Activated CD4-positive, alpha-beta T cell treated with anti-CD3 and anti-CD28 coated beads for 36 hours (primary cell): Measurements from ENCODE around the gene HAUS3. TPM values are rescaled to one million over a fixed set of nuclear protein-coding genes. Genes with fewer than 3 reads are reported as not detected.
A peak's percentile ranks its signal among the peaks of the same experiment; 100 is the strongest.

ENCODE experiments used
- ATAC-seq: fragments of 200-7000 bp; cut with Tn5 transposase; one replicate; pipeline ENCODE4 v1.10.0; 2021; ENCODE audit warnings: mild to moderate bottlenecking, moderate library complexity
- CTCF ChIA-PET: fragments of 350-600 bp; sonication (Branson Sonifier 250); formaldehyde crosslinking; loops from one replicate; lab custom pipeline; 2021; ENCODE audit warnings: antibody characterized with exemption; lab: Charles Lee
- POLR2A ChIA-PET: fragments of 350-600 bp; sonication (Branson Sonifier 250); formaldehyde crosslinking; loops from one replicate; lab custom pipeline; 2021; ENCODE audit warnings: antibody characterized with exemption, inconsistent platforms; lab: Charles Lee
- DNase-seq: peaks from one replicate; pipeline ENCODE4 v3.0.0-alpha.2; 2020
- H3K27ac Mint-ChIP-seq: one replicate; pipeline ENCODE4 v1.8.0; 2021; ENCODE audit warnings: mixed read lengths
- H3K27me3 Mint-ChIP-seq: one replicate; pipeline ENCODE4 v1.8.0; 2021; ENCODE audit warnings: mixed read lengths
- H3K36me3 Mint-ChIP-seq: one replicate; pipeline ENCODE4 v1.8.0; 2021; ENCODE audit warnings: low read depth, mixed read lengths
- H3K4me1 Mint-ChIP-seq: one replicate; pipeline ENCODE4 v1.8.0; 2021; ENCODE audit warnings: mixed read lengths
- H3K4me3 Mint-ChIP-seq: one replicate; pipeline ENCODE4 v1.8.0; 2021; ENCODE audit warnings: mild to moderate bottlenecking, moderate library complexity, mixed read lengths
- H3K9me3 Mint-ChIP-seq: one replicate; pipeline ENCODE4 v1.8.0; 2021; ENCODE audit warnings: low read depth, mixed read lengths
- intact Hi-C, 2 experiments: fragments of 100-400 bp; cut with DNase I in 1 of 2; cut with micrococcal nuclease in 1 of 2; formaldehyde crosslinking; loops; one replicate each; pipeline versions ENCODE4 v1.14.2 to v1.15.1; 2022 to 2024; cut with DNase I, micrococcal nuclease
- total RNA-seq, 2 experiments: library from RNA; stranded (reverse); gene quantifications; one replicate each; pipeline ENCODE4 v1.2.3, GENCODE V29; 2021

HAUS3 gene, protein sequence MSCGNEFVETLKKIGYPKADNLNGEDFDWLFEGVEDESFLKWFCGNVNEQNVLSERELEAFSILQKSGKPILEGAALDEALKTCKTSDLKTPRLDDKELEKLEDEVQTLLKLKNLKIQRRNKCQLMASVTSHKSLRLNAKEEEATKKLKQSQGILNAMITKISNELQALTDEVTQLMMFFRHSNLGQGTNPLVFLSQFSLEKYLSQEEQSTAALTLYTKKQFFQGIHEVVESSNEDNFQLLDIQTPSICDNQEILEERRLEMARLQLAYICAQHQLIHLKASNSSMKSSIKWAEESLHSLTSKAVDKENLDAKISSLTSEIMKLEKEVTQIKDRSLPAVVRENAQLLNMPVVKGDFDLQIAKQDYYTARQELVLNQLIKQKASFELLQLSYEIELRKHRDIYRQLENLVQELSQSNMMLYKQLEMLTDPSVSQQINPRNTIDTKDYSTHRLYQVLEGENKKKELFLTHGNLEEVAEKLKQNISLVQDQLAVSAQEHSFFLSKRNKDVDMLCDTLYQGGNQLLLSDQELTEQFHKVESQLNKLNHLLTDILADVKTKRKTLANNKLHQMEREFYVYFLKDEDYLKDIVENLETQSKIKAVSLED
- 10 to 100 TPM; 14.6 to 18.6 TPM for total RNA-seq

GRCh38 chr4:2241410-2242353, at the start of gene HAUS3, which contains the start of gene POLN:
TSS of gene HAUS3 (minus strand) at chr4:2242121. CDS start at chr4:2240946, 1,175 bp downstream.
TSS of gene POLN (minus strand) at chr4:2242121. CDS start at chr4:2229231, 12,890 bp downstream.
- intact Hi-C loops = loop anchor here (1.0 to 5.0 kb wide), 19 partner anchors 21 to 1716 kb away; partner anchors contain the start of genes CFAP99 (in 2 of the 2), FAM193A (in 2 of the 2), MXD4 (in 2 of the 2) and RNF4 (in 2 of the 2)
- CTCF ChIA-PET = interaction anchor here (0.6 to 4.4 kb wide), 7 partner anchors 14 to 719 kb away, joined by 3 to 25 read pairs (median 3); partner anchors contain the start of genes CFAP99 and ZFYVE28

GRCh38 chr4:2290974-2291704, 49.2 kb upstream of the HAUS3 start:
- peak overlapping the region; percentile 80 for H3K27ac Mint-ChIP-seq
- ATAC-seq (peak; percentile 85), DNase-seq (peak; percentile 73)
- H3K4me3 Mint-ChIP-seq = peak overlapping the region; percentile 31
- peaks cover 3% of the 10 kb centered on the region for H3K9me3 Mint-ChIP-seq
- H3K27me3 Mint-ChIP-seq = no peaks in the 10 kb centered on the region
- intact Hi-C loops = no loop called here
- H3K4me1 Mint-ChIP-seq = peaks cover 33% of the 10 kb centered on the region
- POLR2A ChIA-PET = interaction anchor here (1.1 to 1.2 kb wide), 2 partner anchors 10 to 455 kb away, joined by 3 to 4 read pairs; no protein-coding TSS in a partner anchor
- H3K36me3 Mint-ChIP-seq = no peaks in the 10 kb centered on the region
- CTCF ChIA-PET = interaction anchor here (0.7 to 2.4 kb wide), 4 partner anchors 9 to 291 kb away, joined by 3 to 5 read pairs (median 4); no protein-coding TSS in a partner anchor

More at GRCh38 chr4:2241410-2242353, at the start of gene HAUS3, which contains the start of gene POLN:
- DNase-seq (peak; percentile 99), ATAC-seq (peak; percentile 97)
- Mint-ChIP-seq H3K27ac (peak within 1 kb of the TSS; percentile 88), H3K4me3 (peak within 1 kb of the TSS; percentile 91), H3K27me3 (no peaks in the 10 kb centered on the region), H3K4me1 (peaks cover 54% of the 10 kb centered on the region), H3K36me3 (peaks cover 32% of the 10 kb centered on the region), H3K9me3 (no peaks in the 10 kb centered on the region)
- POLR2A ChIA-PET = interaction anchor here (0.8 to 2.9 kb wide), 5 partner anchors 18 to 227 kb away, joined by 3 to 15 read pairs (median 3); partner anchors contain the start of genes MXD4 and RNF4

DNA sequence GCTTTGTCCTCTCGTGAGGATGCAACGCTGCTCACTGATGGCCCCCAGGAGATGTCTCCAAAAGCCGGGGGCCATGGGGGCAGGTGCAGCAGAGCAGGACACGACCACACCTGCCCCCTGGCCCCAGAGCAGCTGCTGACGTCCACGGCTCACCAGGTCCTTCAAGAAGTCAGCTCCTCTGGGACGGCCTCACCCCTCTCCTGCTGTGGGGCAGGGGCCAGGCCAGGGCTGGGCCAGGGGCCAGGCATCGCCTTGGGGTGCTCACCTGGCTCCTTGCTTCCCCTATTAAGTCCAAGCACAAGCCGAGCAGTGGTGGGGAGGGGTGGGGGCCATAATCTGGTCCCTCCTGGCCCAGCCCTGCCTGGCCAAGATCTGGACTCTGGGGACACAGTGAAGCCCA, 48.6 kb upstream of the HAUS3 start:
- DNase-seq (no peak), ATAC-seq (no peak)
- Mint-ChIP-seq H3K36me3 (no peaks in the 10 kb centered on the region), H3K27me3 (no peaks in the 10 kb centered on the region), H3K27ac (peak overlapping the region; percentile 80), H3K4me3 (no peak overlapping the region), H3K4me1 (peaks cover 28% of the 10 kb centered on the region), H3K9me3 (peaks cover 3% of the 10 kb centered on the region)
- ChIA-PET POLR2A (interaction anchor here (0.5 to 1.2 kb wide), 3 partner anchors 9 to 455 kb away, joined by 3 to 4 read pairs (median 4); no protein-coding TSS in a partner anchor), CTCF (interaction anchor here (0.9 to 2.4 kb wide), 3 partner anchors 9 to 291 kb away, joined by 3 to 5 read pairs (median 4); no protein-coding TSS in a partner anchor)
- intact Hi-C loops = no loop called here

GRCh38 chr4:2289955-2290333, 48.0 kb upstream of the HAUS3 start:
- Mint-ChIP-seq H3K27me3 (no peaks in the 10 kb centered on the region), H3K27ac (no peak overlapping the region), H3K36me3 (no peaks in the 10 kb centered on the region), H3K4me1 (peaks cover 28% of the 10 kb centered on the region), H3K9me3 (peaks cover 3% of the 10 kb centered on the region), H3K4me3 (no peak overlapping the region)
- ChIA-PET CTCF (interaction anchor here (0.5 to 2.4 kb wide), 4 partner anchors 8 to 292 kb away, joined by 3 to 5 read pairs (median 4); no protein-coding TSS in a partner anchor), POLR2A (interaction anchor here (0.5 to 1.2 kb wide), 2 partner anchors 8 to 282 kb away, joined by 3 to 4 read pairs; no protein-coding TSS in a partner anchor)
- ATAC-seq = no peak
- intact Hi-C loops = no loop called here
- no peak for DNase-seq

DNA sequence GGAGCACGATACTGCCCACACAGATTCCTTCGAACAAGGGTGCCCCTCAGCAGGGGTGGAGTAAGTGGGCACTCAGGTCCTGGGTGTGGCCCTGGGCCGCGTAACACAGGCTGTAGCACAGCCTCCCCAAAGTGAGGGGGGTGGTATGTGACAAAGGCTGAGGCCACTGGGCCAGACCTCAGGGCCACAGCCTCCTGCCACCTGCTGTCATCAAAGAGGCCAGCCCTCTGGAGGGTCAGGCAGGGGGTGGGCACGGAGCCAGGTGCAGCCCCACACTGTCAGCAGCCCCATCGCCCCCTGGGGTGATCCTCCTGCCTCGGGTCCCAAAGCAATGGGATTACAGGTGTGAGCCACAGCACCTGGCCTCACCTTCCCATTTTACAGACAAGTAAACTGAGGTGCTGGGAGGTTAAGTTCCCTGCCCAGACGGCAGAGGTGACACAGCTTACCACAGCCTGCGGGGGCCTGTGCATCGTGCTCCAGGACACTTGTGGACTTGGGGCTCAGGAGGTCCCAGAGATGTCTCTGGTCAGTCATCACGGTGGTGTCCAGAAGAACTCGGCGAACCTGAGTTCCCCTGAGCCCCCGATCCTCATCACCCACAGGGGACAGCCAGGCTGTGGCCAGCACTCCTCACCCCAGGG, 47.5 kb upstream of the HAUS3 start:
- Mint-ChIP-seq H3K4me3 (no peak overlapping the region), H3K4me1 (peaks cover 26% of the 10 kb centered on the region), H3K27me3 (no peaks in the 10 kb centered on the region), H3K36me3 (no peaks in the 10 kb centered on the region), H3K27ac (no peak overlapping the region), H3K9me3 (peaks cover 3% of the 10 kb centered on the region)
- intact Hi-C loops = no loop called here
- DNase-seq = no peak
- no peak for ATAC-seq
- ChIA-PET CTCF (interaction anchor here (0.5 to 2.4 kb wide), 3 partner anchors 7 to 171 kb away, joined by 3 to 5 read pairs (median 4); no protein-coding TSS in a partner anchor), POLR2A (no interaction called here)

DNA sequence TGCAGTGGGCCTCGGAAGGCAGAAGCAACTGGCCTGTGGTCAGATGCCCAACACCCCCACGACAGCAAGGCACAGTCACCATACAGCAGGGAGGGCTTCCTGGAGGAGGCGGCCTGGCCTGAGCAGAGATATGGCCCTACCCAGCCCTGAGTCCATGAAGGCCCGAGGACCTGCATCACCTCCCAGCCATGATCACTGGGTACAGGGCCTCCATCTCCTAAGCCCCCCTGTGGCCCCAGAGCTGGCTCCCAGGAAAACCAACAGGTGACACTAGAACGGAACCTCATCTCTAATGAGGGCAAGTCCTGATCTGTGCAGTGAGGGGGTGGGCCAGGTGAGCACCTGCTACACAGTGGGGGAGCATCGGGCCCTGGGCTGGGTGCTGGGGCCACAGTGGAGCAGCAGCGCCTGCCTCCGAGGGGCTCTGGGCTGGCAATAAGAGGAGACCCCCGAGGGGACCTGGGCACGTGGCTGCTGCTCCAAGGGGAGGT, 46.2 kb upstream of the HAUS3 start:
- no peak overlapping the region for H3K27ac Mint-ChIP-seq
- DNase-seq (peak; percentile 3), ATAC-seq (no peak)
- no peaks in the 10 kb centered on the region for H3K9me3 Mint-ChIP-seq
- no peak overlapping the region for H3K4me3 Mint-ChIP-seq
- H3K4me1 Mint-ChIP-seq = peaks cover 31% of the 10 kb centered on the region
- ChIA-PET POLR2A (no interaction called here), CTCF (no interaction called here)
- H3K36me3 Mint-ChIP-seq = no peaks in the 10 kb centered on the region
- H3K27me3 Mint-ChIP-seq = no peaks in the 10 kb centered on the region
- intact Hi-C loops = no loop called here

DNA sequence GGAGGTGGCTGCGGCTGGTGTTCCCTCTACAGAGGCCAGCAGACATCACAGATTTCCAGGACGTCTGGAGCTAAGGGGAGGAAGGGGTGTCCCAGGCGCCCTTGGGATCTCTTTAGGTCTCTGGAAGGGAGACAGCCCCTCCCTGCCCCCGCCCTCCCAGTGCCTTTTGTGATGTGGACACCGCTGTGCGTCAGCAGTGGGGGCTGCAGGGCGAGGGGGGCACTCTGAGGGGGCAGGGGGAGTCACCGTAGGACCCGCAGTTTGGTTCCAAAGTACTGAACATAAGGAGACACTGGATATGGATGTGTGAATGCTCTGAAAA, 45.6 kb upstream of the HAUS3 start:
- POLR2A ChIA-PET = no interaction called here

DNA sequence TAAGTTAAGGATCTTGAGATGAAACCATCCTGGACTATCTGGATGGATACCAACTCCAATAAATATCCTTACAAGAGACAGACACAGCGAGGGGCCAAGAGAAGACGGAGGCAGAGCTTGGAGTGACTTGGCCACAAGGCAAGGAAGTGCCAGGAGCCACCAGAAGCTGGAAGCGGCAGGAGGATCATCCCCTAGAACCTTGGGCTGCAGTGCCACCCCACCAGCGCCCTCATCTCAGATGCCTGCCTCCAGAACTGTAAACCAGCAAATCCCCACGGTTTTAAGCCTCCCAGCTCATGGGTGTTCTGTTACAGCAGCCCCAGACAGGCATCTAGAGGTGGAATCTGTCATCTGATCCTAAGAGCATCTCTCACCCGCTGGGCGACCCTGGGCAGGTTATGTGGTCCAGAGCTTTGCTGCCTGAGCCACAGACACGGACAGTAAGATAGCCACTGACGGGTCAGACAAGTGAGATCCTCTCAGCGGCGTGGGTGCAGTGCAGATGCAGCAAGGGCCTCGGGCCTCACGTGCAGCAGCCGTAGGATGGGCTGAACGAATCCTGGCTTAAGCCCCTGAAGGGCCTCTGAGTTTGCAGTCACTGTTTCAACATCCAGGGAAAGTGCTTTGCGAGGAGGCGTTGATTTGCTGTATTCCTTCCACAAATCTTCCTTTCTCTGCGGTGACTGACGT, 45.1 kb upstream of the HAUS3 start:
- no peaks in the 10 kb centered on the region for H3K36me3 Mint-ChIP-seq
- POLR2A ChIA-PET = no interaction called here
- CTCF ChIA-PET = interaction anchor here (0.7 kb wide), 1 partner anchor 137 kb away, joined by 3 read pairs; no protein-coding TSS in a partner anchor
- no peaks in the 10 kb centered on the region for H3K27me3 Mint-ChIP-seq
- peak; percentile 3 for DNase-seq
- no peak for ATAC-seq
- no peak overlapping the region for H3K4me3 Mint-ChIP-seq
- peaks cover 36% of the 10 kb centered on the region for H3K4me1 Mint-ChIP-seq
- no peaks in the 10 kb centered on the region for H3K9me3 Mint-ChIP-seq
- intact Hi-C loops = no loop called here
- H3K27ac Mint-ChIP-seq = no peak overlapping the region

More for the DNA sequence above, 45.6 kb upstream of the HAUS3 start:
- DNase-seq = no peak
- CTCF ChIA-PET = no interaction called here
- H3K27ac Mint-ChIP-seq = no peak overlapping the region
- peaks cover 34% of the 10 kb centered on the region for H3K4me1 Mint-ChIP-seq
- no peak for ATAC-seq
- no peaks in the 10 kb centered on the region for H3K9me3 Mint-ChIP-seq
- no peak overlapping the region for H3K4me3 Mint-ChIP-seq
- H3K36me3 Mint-ChIP-seq = no peaks in the 10 kb centered on the region
- H3K27me3 Mint-ChIP-seq = no peaks in the 10 kb centered on the region
- intact Hi-C loops = no loop called here

- H3K4me3 Mint-ChIP-seq = no peak overlapping the region
- DNase-seq (peak; percentile 3), ATAC-seq (no peak)
- CTCF ChIA-PET = no interaction called here
- intact Hi-C loops = no loop called here
- H3K27me3 Mint-ChIP-seq = no peaks in the 10 kb centered on the region
- peaks cover 40% of the 10 kb centered on the region for H3K4me1 Mint-ChIP-seq
- no peaks in the 10 kb centered on the region for H3K9me3 Mint-ChIP-seq
- H3K36me3 Mint-ChIP-seq = no peaks in the 10 kb centered on the region
- no peak overlapping the region for H3K27ac Mint-ChIP-seq
- POLR2A ChIA-PET = no interaction called here
Measured at GRCh38 chr4:2285613-2286381, 43.9 kb upstream of the HAUS3 start.
